ENCODE data around the gene GLYATL1.

DNA sequence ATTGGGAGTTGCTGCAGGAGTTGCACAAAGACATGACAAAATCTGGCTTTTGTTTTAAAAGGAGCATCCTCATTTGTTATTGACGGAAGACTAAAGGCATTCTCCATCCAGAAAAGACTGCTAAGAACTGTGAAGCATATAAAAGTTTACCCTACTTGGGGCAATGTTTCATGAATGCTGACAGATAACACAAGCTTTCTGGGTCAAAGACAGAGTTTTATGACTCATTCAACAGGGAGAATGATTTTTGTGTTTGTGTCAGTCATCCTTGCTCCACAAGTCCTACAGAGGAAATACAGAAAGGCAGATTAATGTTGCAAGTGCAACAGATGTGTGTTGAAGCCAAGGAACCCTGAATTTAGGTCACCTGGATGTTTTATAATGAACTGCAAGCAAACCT lies 2.5 kb downstream of the GLYATL1 start:
- TF ChIP-seq KAT7 (CRISPR knock-in tag; IDR thresholded peaks at IDR 0.05; ENCODE audit: borderline replicate concordance) (no peak), ZNF232 (CRISPR knock-in tag; IDR thresholded peaks at IDR 0.05) (no peak), CREB1 (CRISPR knock-in tag; IDR thresholded peaks at IDR 0.05) (no peak), ATF1 (CRISPR knock-in tag; IDR thresholded peaks at IDR 0.05) (no peak), SP1 (CRISPR knock-in tag; conservative IDR thresholded peaks at IDR 0.05) (no peak), OVOL2 (CRISPR knock-in tag; IDR thresholded peaks at IDR 0.05; ENCODE audit: borderline replicate concordance) (no peak), JAZF1 (CRISPR knock-in tag; IDR thresholded peaks at IDR 0.05) (no peak), NR1H2 (CRISPR knock-in tag; IDR thresholded peaks at IDR 0.05) (no peak), TEAD4 (CRISPR knock-in tag; IDR thresholded peaks at IDR 0.05) (no peak), FOXK1 (CRISPR knock-in tag; IDR thresholded peaks at IDR 0.05) (no peak)
- TF ChIP-seq, protein P1, sequence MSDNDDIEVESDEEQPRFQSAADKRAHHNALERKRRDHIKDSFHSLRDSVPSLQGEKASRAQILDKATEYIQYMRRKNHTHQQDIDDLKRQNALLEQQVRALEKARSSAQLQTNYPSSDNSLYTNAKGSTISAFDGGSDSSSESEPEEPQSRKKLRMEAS (CRISPR knock-in tag; IDR thresholded peaks at IDR 0.05): no peak
- TF ChIP-seq, protein P2, sequence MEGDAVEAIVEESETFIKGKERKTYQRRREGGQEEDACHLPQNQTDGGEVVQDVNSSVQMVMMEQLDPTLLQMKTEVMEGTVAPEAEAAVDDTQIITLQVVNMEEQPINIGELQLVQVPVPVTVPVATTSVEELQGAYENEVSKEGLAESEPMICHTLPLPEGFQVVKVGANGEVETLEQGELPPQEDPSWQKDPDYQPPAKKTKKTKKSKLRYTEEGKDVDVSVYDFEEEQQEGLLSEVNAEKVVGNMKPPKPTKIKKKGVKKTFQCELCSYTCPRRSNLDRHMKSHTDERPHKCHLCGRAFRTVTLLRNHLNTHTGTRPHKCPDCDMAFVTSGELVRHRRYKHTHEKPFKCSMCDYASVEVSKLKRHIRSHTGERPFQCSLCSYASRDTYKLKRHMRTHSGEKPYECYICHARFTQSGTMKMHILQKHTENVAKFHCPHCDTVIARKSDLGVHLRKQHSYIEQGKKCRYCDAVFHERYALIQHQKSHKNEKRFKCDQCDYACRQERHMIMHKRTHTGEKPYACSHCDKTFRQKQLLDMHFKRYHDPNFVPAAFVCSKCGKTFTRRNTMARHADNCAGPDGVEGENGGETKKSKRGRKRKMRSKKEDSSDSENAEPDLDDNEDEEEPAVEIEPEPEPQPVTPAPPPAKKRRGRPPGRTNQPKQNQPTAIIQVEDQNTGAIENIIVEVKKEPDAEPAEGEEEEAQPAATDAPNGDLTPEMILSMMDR (IDR thresholded peaks at IDR 0.05): no peak
- TF ChIP-seq, protein P3, sequence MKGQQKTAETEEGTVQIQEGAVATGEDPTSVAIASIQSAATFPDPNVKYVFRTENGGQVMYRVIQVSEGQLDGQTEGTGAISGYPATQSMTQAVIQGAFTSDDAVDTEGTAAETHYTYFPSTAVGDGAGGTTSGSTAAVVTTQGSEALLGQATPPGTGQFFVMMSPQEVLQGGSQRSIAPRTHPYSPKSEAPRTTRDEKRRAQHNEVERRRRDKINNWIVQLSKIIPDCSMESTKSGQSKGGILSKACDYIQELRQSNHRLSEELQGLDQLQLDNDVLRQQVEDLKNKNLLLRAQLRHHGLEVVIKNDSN (CRISPR knock-in tag; IDR thresholded peaks at IDR 0.05): no peak
- TF ChIP-seq, protein P4, sequence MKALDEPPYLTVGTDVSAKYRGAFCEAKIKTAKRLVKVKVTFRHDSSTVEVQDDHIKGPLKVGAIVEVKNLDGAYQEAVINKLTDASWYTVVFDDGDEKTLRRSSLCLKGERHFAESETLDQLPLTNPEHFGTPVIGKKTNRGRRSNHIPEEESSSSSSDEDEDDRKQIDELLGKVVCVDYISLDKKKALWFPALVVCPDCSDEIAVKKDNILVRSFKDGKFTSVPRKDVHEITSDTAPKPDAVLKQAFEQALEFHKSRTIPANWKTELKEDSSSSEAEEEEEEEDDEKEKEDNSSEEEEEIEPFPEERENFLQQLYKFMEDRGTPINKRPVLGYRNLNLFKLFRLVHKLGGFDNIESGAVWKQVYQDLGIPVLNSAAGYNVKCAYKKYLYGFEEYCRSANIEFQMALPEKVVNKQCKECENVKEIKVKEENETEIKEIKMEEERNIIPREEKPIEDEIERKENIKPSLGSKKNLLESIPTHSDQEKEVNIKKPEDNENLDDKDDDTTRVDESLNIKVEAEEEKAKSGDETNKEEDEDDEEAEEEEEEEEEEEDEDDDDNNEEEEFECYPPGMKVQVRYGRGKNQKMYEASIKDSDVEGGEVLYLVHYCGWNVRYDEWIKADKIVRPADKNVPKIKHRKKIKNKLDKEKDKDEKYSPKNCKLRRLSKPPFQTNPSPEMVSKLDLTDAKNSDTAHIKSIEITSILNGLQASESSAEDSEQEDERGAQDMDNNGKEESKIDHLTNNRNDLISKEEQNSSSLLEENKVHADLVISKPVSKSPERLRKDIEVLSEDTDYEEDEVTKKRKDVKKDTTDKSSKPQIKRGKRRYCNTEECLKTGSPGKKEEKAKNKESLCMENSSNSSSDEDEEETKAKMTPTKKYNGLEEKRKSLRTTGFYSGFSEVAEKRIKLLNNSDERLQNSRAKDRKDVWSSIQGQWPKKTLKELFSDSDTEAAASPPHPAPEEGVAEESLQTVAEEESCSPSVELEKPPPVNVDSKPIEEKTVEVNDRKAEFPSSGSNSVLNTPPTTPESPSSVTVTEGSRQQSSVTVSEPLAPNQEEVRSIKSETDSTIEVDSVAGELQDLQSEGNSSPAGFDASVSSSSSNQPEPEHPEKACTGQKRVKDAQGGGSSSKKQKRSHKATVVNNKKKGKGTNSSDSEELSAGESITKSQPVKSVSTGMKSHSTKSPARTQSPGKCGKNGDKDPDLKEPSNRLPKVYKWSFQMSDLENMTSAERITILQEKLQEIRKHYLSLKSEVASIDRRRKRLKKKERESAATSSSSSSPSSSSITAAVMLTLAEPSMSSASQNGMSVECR (CRISPR knock-in tag; IDR thresholded peaks at IDR 0.05; ENCODE audit: borderline replicate concordance): no peak
